HCT116 (cell line): Measurements from ENCODE around the gene ADAM11. TPM values are rescaled to one million over a fixed set of nuclear protein-coding genes. Genes with fewer than 3 reads are reported as not detected.
A peak's percentile ranks its signal among the peaks of the same experiment; 100 is the strongest.

ENCODE experiments used
- ATAC-seq: fragments of 200-7000 bp; cut with Tn5 transposase; 2 replicates; pipeline ENCODE4 v1.9.1; 2020; ENCODE audit warnings: mild to moderate bottlenecking, moderate library complexity
- BruUV-seq: library from RNA; stranded (reverse); fragments of 400-500 nt; replicated peaks from 2 replicates; lab custom pipeline; 2021; lab: Mats Ljungman, UMichigan
- CTCF ChIA-PET: fragments of 300-600 bp; sonication (Branson Sonifier 250); formaldehyde crosslinking; loops from one replicate; lab custom pipeline; 2021; ENCODE audit warnings: antibody characterized with exemption; lab: Charles Lee
- POLR2A ChIA-PET: fragments of 300-600, 350-600 bp; sonication (Branson Sonifier 250); formaldehyde crosslinking; loops from one replicate; lab custom pipeline; 2021; ENCODE audit warnings: antibody characterized with exemption; lab: Charles Lee
- RAD21 ChIA-PET, 2 experiments: fragments of 300-600 bp; sonication (Branson Sonifier 250); formaldehyde crosslinking; loops; one replicate each; lab custom pipeline; 2023; ENCODE audit warnings: low total read pairs in 2 of 2; ENCODE audit not compliant: uncharacterized antibody in 2 of 2, unreplicated experiment in 2 of 2, low non-redundant PET in 1 of 2; lab: Charles Lee
- DNase-seq: peaks from one replicate; pipeline ENCODE4 v3.0.0-alpha.2; 2010; ENCODE audit warnings: low read depth, low spot score
- H2AFZ ChIP-seq: fragments of 200-600 bp; shearing (Covaris generic), sonication (generic); 2 replicates; pipeline ENCODE4 v1.6.1; 2017; ENCODE audit warnings: low read depth, mixed run types, mixed read lengths, antibody characterized with exemption, low read length; ENCODE audit not compliant: poor library complexity, severe bottlenecking
- H3K27ac ChIP-seq: 2 replicates; pipeline ENCODE4 v1.5.1; 2012; ENCODE audit warnings: low read depth, low read length
- H3K27me3 ChIP-seq: fragments of 200-600 bp; sonication (generic); 2 replicates; pipeline ENCODE4 v1.6.1; 2016; ENCODE audit warnings: mixed run types, low read length, mixed read lengths; ENCODE audit not compliant: insufficient read depth
- H3K36me3 ChIP-seq, 2 experiments: fragments of 200-500 bp in 1 of 2; fragments of 200-600 bp in 1 of 2; sonication (Bioruptor generic) in 1 of 2; sonication (generic) in 1 of 2; 2 replicates each; pipeline versions ENCODE4 v1.5.1 to v1.6.1; 2014 to 2016; ENCODE audit warnings: low read length in 2 of 2, inconsistent platforms in 1 of 2, mixed read lengths in 1 of 2, mixed run types in 1 of 2; ENCODE audit not compliant: insufficient read depth in 2 of 2, control insufficient read depth in 1 of 2
- H3K4me1 ChIP-seq, 2 experiments: fragments of 200-600 bp in 1 of 2; sonication (generic) in 1 of 2; 2 replicates each; pipeline versions ENCODE4 v1.5.1 to v1.6.1; 2012 to 2017; ENCODE audit warnings: low read length in 2 of 2, inconsistent platforms in 1 of 2, mild to moderate bottlenecking in 1 of 2, mixed read lengths in 1 of 2, mixed run types in 1 of 2, moderate library complexity in 1 of 2; ENCODE audit not compliant: insufficient read depth in 2 of 2, control insufficient read depth in 1 of 2
- H3K4me2 ChIP-seq: fragments of 200-600 bp; sonication (generic); 2 replicates; pipeline ENCODE4 v1.6.1; 2017; ENCODE audit warnings: mixed run types, low read length, mixed read lengths
- H3K4me3 ChIP-seq, 2 experiments: fragments of 200-600 bp in 1 of 2; sonication (generic) in 1 of 2; replicated peaks in 1 of 2; 2 replicates each; pipeline ENCODE4 v1.5.1; 2011 to 2016; ENCODE audit warnings: low read length in 2 of 2, control low read depth in 1 of 2, low read depth in 1 of 2, mild to moderate bottlenecking in 1 of 2, mixed read lengths in 1 of 2, mixed run types in 1 of 2
- H3K79me2 ChIP-seq: fragments of 200-600 bp; sonication (generic); 2 replicates; pipeline ENCODE4 v1.6.1; 2017; ENCODE audit warnings: mild to moderate bottlenecking, mixed run types, low read length, moderate library complexity, mixed read lengths; ENCODE audit not compliant: insufficient read depth
- H3K9ac ChIP-seq: fragments of 200-600 bp; sonication (generic); 2 replicates; pipeline ENCODE4 v1.6.1; 2016; ENCODE audit warnings: low read length, mixed read lengths
- H3K9me2 ChIP-seq: fragments of 200-600 bp; sonication (generic), shearing (Covaris generic); 2 replicates; pipeline ENCODE4 v1.6.1; 2017; ENCODE audit warnings: mixed run types, mild to moderate bottlenecking, moderate library complexity; ENCODE audit not compliant: insufficient read depth
- H3K9me3 ChIP-seq, 2 experiments: fragments of 200-500 bp in 1 of 2; fragments of 200-600 bp in 1 of 2; sonication (Bioruptor generic) in 1 of 2; sonication (generic) in 1 of 2; 2 replicates each; pipeline ENCODE4 v1.6.1; 2014 to 2017; ENCODE audit warnings: low read length in 2 of 2, mixed read lengths in 2 of 2, inconsistent platforms in 1 of 2, low read depth in 1 of 2, mild to moderate bottlenecking in 1 of 2, mixed run types in 1 of 2, moderate library complexity in 1 of 2; ENCODE audit not compliant: control insufficient read depth in 1 of 2, insufficient read depth in 1 of 2
- H4K20me1 ChIP-seq: fragments of 200-600 bp; sonication (generic), shearing (Covaris generic); 2 replicates; pipeline ENCODE4 v1.6.1; 2017; ENCODE audit warnings: mixed run types, mild to moderate bottlenecking, moderate library complexity; ENCODE audit not compliant: insufficient read depth
- CBX3 ChIP-seq: IDR thresholded peaks from 2 replicates; pipeline ENCODE4 v1.6.1; 2012; ENCODE audit warnings: low read depth
- CEBPB ChIP-seq: IDR thresholded peaks from 2 replicates; pipeline ENCODE4 v1.6.1; 2012; ENCODE audit warnings: low read depth
- CTCF ChIP-seq, 3 experiments: fragments of 200-600 bp in 1 of 3; sonication (generic) in 1 of 3; IDR thresholded peaks in 2 of 3; conservative IDR thresholded peaks in 1 of 3; 2 replicates each; pipeline ENCODE4 v1.5.1; 2012 to 2017; ENCODE audit warnings: low read depth in 2 of 3, low read length in 2 of 3, antibody characterized with exemption in 1 of 3, borderline replicate concordance in 1 of 3, control low read depth in 1 of 3, mild to moderate bottlenecking in 1 of 3, mixed read lengths in 1 of 3, mixed run types in 1 of 3, moderate library complexity in 1 of 3; ENCODE audit not compliant: insufficient read depth in 1 of 3
- EGR1 ChIP-seq: IDR thresholded peaks from 2 replicates; pipeline ENCODE4 v1.6.1; 2012; ENCODE audit warnings: low read depth
- ELF1 ChIP-seq: IDR thresholded peaks from 2 replicates; pipeline ENCODE4 v1.6.1; 2012; ENCODE audit warnings: low read depth, borderline replicate concordance
- EZH2 ChIP-seq: fragments of 200-600 bp; sonication (generic); IDR thresholded peaks from 2 replicates; pipeline ENCODE4 v1.6.1; 2017; ENCODE audit warnings: antibody characterized with exemption, mixed run types
- EZH2phosphoT487 ChIP-seq: fragments of 200-600 bp; IDR thresholded peaks from 2 replicates; pipeline ENCODE4 v1.6.1; 2018; ENCODE audit warnings: antibody characterized with exemption, borderline replicate concordance
- FOSL1 ChIP-seq: IDR thresholded peaks from 2 replicates; pipeline ENCODE4 v1.6.1; 2012; ENCODE audit warnings: low read depth
- JUND ChIP-seq: IDR thresholded peaks from 2 replicates; pipeline ENCODE4 v1.6.1; 2012
- POLR2A ChIP-seq: IDR thresholded peaks from 2 replicates; pipeline ENCODE4 v1.7.0; 2011; ENCODE audit warnings: borderline replicate concordance; ENCODE audit not compliant: insufficient read depth, insufficient read length; ENCODE audit errors: extremely low read depth
- REST ChIP-seq: IDR thresholded peaks from 2 replicates; pipeline ENCODE4 v1.6.1; 2012; ENCODE audit warnings: low read depth
- SIN3A ChIP-seq: IDR thresholded peaks from 2 replicates; pipeline ENCODE4 v1.6.1; 2012; ENCODE audit warnings: low read depth
- SP1 ChIP-seq: IDR thresholded peaks from 2 replicates; pipeline ENCODE4 v1.6.1; 2012; ENCODE audit warnings: low read depth
- SRF ChIP-seq: IDR thresholded peaks from 2 replicates; pipeline ENCODE4 v1.6.1; 2012; ENCODE audit warnings: low read depth
- TCF7L2 ChIP-seq: IDR thresholded peaks from 2 replicates; pipeline ENCODE4 v1.7.0; 2011; ENCODE audit warnings: borderline replicate concordance, inconsistent platforms; ENCODE audit not compliant: insufficient read depth, insufficient read length; ENCODE audit errors: extremely low read depth
- ZFX ChIP-seq: fragments of 450-650 bp; IDR thresholded peaks from 2 replicates; pipeline ENCODE4 v1.6.1; 2017
- intact Hi-C: fragments of 100-400 bp; cut with micrococcal nuclease; formaldehyde crosslinking; loops from 2 replicates; pipeline ENCODE4 v1.10.0; 2022
- total RNA-seq: library from RNA; stranded (reverse); gene quantifications from one replicate; pipeline ENCODE4 v1.2.1, GENCODE V29; 2021; ENCODE audit not compliant: unreplicated experiment
- TF ChIP-seq, protein P1 (sequence below): IDR thresholded peaks from 2 replicates; pipeline ENCODE4 v1.6.1; 2011; ENCODE audit warnings: mild to moderate bottlenecking, low read length, moderate library complexity; ENCODE audit not compliant: insufficient replicate concordance; ENCODE audit errors: extremely low read depth
- TF ChIP-seq, protein P2 (sequence below): IDR thresholded peaks from 2 replicates; pipeline ENCODE4 v1.6.1; 2012
- TF ChIP-seq, protein P3 (sequence below): IDR thresholded peaks from 2 replicates; pipeline ENCODE4 v1.6.1; 2012

Gene ADAM11
- total RNA-seq, 1 experiment from 2014 or later: 7.7 TPM

- peaks cover 97% of the 10 kb centered on the region for H3K79me2 ChIP-seq
- TSS peak; percentile 28 for BruUV-seq
- ChIA-PET POLR2A (no interaction called here), CTCF (no interaction called here), RAD21 (no interaction called here)
- H2AFZ ChIP-seq: no peak overlapping the region
- H3K4me3 ChIP-seq: no peak overlapping the region
- TF ChIP-seq CBX3 (no peak), JUND (no peak), REST (no peak), CTCF (IDR thresholded peaks at IDR 0.05 in 2 of 3, conservative IDR thresholded peaks at IDR 0.05 in 1 of 3; ENCODE audit: borderline replicate concordance in 1 of 3, insufficient read depth in 1 of 3, low read depth in 2 of 3, low read length in 2 of 3) (no peak), ELF1 (no peak), EGR1 (no peak), SIN3A (no peak), CEBPB (no peak), EZH2phosphoT487 (no peak), SRF (no peak), EZH2 (no peak), TCF7L2 (no peak), ZFX (no peak), SP1 (no peak), POLR2A (no peak), FOSL1 (no peak)
- TF ChIP-seq, protein P1, sequence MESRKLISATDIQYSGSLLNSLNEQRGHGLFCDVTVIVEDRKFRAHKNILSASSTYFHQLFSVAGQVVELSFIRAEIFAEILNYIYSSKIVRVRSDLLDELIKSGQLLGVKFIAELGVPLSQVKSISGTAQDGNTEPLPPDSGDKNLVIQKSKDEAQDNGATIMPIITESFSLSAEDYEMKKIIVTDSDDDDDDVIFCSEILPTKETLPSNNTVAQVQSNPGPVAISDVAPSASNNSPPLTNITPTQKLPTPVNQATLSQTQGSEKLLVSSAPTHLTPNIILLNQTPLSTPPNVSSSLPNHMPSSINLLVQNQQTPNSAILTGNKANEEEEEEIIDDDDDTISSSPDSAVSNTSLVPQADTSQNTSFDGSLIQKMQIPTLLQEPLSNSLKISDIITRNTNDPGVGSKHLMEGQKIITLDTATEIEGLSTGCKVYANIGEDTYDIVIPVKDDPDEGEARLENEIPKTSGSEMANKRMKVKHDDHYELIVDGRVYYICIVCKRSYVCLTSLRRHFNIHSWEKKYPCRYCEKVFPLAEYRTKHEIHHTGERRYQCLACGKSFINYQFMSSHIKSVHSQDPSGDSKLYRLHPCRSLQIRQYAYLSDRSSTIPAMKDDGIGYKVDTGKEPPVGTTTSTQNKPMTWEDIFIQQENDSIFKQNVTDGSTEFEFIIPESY: no peak
- TF ChIP-seq, protein P2, sequence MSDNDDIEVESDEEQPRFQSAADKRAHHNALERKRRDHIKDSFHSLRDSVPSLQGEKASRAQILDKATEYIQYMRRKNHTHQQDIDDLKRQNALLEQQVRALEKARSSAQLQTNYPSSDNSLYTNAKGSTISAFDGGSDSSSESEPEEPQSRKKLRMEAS: no peak
- TF ChIP-seq, protein P3, sequence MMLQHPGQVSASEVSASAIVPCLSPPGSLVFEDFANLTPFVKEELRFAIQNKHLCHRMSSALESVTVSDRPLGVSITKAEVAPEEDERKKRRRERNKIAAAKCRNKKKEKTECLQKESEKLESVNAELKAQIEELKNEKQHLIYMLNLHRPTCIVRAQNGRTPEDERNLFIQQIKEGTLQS: no peak
- H4K20me1 ChIP-seq: peaks cover 6% of the 10 kb centered on the region; the same call in 1 of the 2 replicates
- H3K9ac ChIP-seq: no peak overlapping the region
- H3K27ac ChIP-seq: no peak overlapping the region
- H3K9me2 ChIP-seq: no peaks in the 10 kb centered on the region
- H3K4me2 ChIP-seq: no peak overlapping the region
- peaks cover 0 to 12% of the 10 kb centered on the region in 2 experiments; a peak in 2 of 4 replicates for H3K4me1 ChIP-seq
- no peak for ATAC-seq
- intact Hi-C loops: no loop called here
- H3K36me3 ChIP-seq: peaks cover 24 to 49% of the 10 kb centered on the region in 2 experiments
- H3K27me3 ChIP-seq: no peaks in the 10 kb centered on the region
- DNase-seq: no peak
- no peaks in the 10 kb centered on the region for H3K9me3 ChIP-seq
Measured at GRCh38 chr17:44804302-44805089, 45.7 kb downstream of the ADAM11 start.
